CD4-positive, alpha-beta T cell treated with Interleukin-12 subunit alpha and Interleukin-12 subunit beta, for 1 hour (primary cell): Measurements from ENCODE around the gene PHF19.

Experiments used
- DNase-seq: peaks from one replicate; pipeline ENCODE4 v3.0.0-alpha.2; 2020

PHF19 gene

DNA sequence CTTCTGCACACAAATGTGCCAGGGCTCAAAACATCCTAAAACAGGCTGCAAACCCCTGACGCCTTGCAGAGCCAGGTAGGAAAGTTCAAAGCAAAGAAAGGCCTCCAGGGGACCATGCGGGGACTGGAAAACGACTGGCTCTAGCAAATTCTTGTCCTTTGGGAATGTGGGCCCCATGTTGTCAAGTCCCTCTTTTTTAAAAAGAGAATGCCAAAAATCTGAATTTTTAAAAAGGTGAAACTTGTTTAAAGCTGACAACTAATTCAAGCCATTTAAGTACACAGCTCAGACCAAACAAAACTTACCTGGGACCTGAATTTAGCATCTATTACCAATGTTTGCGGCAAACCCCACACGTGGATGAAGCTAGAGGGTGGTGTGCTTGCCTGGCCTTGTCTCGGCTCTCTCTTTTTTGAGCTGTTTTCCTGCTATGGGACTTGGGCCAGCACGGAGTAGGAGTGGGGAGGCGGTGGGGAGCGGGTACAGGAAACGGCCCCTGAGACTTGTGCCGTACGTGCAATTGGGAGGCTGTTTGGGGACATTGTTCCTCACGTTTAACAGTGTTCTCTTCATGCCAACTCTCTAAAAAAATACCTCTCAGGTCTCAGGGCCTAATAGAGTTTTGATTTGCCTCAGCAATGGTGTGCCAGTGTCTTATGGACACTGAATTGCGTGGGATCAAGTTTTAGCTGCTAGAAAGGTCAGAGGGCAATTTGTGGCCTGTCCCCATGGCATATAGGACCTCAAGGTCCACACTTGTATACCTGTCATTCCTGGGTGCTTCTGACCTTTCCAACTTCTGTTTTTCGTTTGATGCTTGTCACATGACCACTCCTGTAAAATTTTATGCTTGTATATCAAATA lies 15.1 kb upstream of the PHF19 start:
- peak; percentile 43 for DNase-seq

DNA sequence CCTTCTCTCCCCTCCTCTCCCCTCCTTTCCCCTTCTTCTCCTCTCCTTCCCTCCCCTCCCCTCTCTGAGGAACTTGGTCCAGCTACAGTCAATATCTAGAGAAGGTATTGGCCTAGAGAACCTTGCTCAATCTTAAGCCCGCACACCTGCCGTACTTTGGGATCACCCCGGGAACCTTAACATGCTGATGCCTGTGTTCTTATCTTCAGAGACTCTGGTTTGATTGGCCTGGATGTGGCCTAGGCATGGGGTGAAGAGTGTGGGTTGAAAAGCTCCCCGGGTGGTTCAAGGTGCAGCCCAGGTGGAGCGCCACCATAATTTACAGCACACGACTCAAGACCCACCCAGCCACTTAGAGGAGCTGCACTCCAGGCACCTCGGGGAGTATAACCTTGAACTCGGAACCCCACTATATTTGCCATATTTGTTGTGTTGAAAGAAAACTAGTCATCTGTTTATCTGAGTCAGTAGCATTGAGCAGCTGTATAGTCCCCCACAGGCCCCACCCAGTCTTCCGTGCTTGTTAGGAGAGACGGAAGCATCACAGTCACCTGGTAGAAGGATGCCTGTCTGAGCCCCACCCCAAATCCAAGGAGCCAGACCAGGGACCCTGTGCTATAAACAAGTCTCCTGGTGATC lies 14.4 kb upstream of the PHF19 start:
- DNase-seq, result peak; percentile 69

GRCh38 chr9:120890320-120891244 lies 13.6 kb upstream of the PHF19 start:
- peak; percentile 71 for DNase-seq

DNA sequence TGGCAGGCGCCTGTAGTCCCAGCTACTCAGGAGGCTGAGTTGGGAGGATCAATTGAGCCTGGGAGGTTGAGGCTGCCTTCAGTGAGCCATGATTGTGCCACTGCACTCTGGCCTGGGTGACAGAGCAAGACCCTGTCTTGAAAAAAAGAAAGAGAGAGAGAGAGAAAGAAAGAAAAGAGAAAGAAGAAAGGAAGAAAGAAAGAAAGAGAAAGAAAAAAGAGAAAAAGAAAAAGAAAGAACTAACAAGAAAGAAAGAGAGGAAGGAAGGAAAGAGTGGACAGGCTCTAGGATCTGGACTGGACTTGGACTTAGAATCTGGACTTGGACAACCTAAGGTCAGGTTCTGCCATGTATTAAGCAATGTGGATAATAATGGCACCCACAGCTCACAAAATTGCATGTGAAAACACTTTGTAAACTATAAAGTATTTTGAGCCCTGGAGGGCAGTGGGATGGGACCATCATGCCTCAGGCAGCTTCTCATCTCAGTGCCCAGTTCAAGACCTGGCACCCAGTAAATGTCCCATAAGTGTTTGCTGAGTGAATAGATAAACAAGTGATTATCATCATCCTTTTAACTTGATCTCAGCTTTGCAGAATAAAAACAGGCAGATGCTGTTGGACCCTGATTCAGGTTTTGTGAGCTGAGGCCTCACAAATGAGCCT lies 12.8 kb upstream of the PHF19 start:
- DNase-seq, result no peak

DNA sequence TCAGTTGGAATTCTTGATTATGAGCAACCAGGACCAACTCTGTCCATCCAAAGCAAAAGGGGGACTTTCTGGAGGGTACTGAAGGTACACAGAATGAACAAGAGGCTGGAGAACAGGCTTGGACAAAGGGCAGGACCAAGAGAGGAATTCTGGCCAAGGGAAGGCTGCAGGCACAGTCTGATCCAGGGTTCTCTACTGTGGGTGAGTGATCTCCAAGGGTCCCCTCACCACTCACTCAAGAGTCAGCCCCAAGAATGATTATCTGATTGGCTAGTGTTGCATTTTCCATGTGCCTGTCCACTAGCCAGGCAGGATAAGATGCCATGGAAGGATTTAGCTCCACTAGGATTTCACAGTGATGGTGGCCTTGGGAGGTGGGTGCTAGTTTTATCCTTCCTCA lies 11.6 kb upstream of the PHF19 start:
- no peak for DNase-seq

DNA sequence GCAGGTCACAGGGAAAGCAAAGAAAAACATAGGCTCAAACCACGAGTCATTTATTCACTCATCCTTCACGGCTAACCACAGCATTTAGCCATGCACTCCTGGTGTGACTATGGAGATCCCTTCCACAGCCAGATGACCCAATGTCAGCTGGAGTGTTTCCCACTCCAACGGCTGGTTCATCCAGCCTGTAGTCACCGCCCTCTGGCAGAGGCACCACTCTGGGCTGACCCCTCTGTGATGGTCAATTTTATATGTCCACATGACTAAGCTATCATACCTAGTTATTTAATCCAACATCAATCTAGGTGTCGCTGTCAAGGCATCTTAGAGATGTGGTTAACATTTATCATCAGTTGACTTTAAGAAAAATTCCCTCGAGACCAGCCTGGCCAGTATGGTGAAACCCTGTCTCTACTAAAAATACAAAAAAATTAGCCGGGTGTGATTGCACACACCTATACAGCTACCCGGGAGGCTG lies 9.5 kb upstream of the PHF19 start:
- DNase-seq, result no peak

- no peak for DNase-seq
Observed at GRCh38 chr9:120885958-120886357, 9.0 kb upstream of the PHF19 start.

DNA sequence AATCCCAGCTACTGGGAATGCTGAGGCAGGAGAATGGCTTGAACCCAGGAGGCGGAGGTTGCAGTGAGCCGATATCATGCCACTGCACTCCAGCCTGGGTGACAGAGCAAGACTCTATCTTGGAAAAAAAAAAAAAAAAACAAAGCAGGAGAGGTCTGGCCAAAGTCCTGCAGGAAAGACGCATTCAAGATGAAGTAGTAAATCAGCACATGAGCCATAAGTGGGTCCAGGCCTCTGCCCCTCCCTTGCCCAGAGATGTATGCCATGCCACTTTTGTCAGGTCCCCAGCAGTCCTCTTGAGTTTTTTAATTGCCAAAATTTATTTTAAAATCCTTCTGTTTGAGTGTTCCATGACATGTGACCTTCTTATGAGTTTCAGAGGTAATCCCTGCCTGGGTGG lies 8.5 kb upstream of the PHF19 start:
- no peak for DNase-seq

DNA sequence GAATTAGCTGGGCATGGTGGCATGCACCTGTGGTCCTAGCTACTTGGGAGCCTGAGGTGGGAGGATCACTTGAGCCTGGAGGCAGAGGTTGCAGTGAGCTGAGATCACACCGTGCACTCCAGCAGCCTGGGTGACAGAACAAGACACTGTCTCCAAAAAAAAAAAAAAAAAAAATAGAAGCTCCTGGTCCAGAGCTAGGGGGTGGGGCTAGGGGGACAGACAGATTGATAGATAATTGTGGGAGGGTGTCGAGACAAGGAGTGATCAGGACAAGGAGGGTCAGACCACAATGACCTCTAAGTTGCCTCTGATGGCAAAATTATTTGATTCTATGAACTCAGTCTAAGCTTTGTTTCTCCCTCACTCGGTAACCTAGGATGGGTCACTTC lies 6.6 kb upstream of the PHF19 start:
- no peak for DNase-seq

GRCh38 chr9:120882935-120883607 lies 6.1 kb upstream of the PHF19 start:
- DNase-seq, result peak; percentile 46

GRCh38 chr9:120879446-120879845 lies 2.5 kb upstream of the PHF19 start:
- no peak for DNase-seq

DNA sequence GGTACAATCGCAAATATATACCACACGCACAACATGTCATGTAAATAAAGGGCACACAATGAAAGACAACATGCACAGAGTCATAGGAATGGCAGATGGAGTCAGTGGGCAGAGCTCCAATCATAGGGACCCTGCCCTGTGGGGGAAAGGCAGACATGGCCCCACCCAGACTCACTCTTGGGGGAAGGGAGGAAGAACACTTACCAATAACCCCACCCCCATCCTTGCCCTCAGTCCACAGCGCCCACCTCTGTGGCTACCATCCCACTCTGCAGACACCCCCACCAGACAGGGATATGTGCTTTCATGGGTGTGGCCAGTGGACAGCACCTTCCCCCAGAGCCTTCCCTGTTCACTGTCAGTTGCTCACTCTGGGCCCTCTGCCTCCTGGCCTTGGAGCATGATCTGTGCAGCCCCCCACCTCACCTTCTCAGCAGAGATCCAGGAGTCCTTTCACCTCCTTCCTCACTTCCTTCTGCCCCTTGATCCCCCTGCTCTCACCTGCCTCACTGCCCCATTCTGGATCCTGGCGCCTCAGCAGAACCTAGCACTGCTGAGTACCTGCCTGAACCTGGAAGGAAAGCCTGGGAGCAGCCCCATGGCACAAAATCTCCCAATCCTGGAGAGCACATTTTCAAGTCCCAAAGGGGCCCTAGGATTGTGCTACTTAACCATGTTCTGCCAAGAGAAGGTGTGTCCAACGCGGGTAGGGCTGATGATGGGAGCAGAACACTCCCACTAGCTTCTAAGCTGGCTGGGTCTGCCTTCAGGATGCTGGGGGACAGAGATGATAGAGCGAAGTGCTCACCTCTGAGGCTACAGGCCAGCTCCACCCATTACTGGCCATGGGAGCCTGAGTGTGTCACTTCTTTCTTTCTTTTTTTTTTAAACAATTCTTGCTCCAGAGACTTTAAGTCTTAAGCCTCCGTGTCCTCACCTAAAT lies 1.5 kb upstream of the PHF19 start:
- DNase-seq, result peak; percentile 16

DNA sequence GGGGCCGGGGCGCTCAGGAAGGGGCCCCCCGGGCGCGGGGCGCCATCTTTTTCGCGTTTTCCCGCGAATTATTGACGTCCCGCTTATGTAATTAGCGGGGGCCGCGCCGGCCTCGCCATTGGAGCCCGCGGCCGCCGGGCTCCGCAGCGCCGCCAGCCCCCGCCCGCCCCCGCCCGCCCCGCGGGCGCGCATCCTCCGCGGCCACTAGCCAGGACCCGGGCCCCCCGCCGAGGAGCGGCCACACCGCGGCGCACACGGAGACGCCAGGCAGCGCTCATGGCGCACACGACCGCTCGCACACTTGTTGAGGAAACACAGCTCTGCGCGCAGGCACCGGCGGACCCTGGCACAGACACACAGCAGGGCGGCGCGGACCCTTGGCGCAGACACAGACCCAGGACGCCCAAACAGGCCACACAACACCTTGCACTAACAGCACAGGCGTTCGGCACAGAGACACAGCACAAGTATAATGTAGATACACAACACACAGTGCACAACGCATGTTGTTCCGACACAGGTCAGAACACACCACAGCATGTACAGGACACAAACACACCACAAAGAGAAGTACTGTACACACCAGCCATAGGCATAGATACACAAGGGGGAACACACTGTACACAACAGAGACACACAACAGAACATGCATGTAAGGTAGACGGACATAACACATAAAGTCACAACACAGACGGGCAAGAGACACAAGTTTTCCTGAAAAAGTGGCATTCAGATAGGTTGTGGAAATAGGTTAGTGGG lies 467 bp upstream of the PHF19 start:
- DNase-seq, result peak; percentile 68

DNA sequence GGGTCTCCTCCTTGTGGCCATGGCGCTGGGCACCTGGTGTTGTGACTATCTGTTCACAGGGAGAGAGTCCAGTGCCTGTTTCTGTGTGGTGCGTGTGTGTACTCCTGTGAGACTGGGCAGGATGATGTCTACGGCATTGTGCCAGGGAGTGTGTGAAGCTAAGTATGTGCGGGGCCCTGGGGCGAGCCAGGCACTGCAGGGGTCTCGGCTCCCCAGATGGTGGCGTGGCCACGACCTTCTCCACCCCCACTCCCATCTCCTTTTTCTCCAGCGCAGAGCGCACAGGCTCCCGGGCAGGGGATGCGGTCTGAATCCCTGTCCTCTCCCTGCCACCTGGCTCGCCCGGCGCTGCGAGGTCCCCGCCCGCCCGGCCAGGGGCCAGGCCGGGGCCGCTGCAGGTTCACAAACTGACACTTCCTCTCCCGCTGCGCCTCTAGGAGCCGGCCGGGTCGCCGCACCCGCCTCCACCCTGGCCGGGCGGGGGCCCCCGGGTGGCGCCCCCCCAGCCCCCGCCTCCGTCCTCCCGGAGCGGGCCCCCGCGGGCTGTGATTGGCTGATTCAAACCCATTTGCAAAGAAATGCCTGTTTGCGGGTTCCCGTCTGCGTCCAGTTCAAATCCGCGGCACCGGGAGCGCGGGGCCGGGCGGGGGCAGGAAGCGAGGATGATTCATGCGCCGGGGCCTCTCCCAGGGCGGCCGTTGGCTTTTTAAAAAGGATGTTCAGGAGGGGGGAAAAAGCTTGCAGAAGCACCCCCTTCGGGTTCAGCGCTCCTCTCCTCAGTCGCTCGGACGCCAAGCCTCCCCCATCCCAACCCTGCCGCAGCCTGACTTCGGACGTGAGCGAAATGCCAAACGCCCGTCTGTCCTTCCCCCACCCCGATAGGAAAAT lies 790 bp downstream of the PHF19 start:
- DNase-seq, result peak; percentile 88

DNA sequence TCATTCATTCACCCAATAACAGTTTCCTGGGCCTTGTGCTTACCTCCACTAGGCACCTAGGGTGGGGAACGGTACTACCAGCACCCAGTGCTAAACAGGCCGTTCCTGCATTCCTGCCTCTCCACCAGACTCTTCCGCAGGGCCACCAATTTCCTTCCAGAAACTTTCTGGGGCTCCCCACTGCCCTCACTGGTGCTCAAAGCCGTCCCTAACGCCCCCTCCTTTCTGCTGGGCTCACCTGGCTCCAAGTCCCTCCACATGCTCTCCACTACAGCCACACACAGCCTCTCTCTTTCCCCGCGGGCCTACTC lies 1.4 kb downstream of the PHF19 start:
- DNase-seq, result no peak

DNA sequence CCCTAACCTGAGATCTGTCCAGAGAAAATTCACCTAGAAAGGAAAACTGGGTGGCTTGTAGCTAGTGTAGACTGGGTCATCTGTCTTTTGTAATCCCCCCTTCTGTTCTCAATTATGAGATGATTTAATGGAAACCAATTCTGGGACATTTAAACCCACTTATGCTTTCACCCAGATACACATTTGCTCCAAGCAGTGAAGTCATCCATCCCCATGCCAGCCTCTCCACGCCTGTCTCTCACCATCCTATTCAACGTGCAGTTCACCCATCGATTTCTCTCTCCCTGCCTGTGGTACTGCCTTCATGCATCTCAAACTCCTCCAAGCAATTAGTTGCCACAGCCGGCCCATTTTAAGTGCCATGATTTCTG lies 1.8 kb downstream of the PHF19 start:
- DNase-seq, result no peak

- no peak for DNase-seq
Observed at GRCh38 chr9:120874226-120875194, 2.5 kb downstream of the PHF19 start.

DNA sequence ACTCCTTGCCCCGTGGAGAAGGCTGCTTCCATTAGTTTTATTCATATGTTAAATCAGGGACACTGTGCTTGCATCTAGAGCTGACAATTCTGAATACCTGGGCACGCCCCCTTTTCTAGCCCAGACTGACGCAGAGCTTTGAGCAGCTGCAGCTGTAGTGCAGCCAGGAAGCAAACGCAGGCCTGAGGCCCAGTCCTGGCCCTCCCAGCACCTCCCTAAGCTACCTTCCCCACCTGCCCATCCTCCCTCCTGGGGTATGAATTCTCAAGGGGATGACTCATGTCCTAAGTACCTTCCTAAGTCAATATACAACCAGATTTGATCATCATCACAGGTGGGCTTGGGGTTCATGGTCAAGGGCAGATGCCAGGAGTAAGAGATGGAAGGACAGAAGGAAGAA lies 3.5 kb downstream of the PHF19 start:
- DNase-seq, result peak; percentile 24
